Keratinocyte (primary cell): ENCODE measurements around the gene INPP4B.

Source experiments
- EZH2 ChIP-seq: IDR thresholded peaks from one replicate; pipeline ENCODE4 v1.6.1; 2012; ENCODE audit warnings: inconsistent platforms, mild to moderate bottlenecking, low read length, moderate library complexity
- TF ChIP-seq, protein P1 (sequence below), 3 experiments: IDR thresholded peaks in 1 of 3; conservative IDR thresholded peaks in 1 of 3; optimal IDR thresholded peaks in 1 of 3; 2 replicates in 2 of 3; 3 replicates in 1 of 3; pipeline versions ENCODE3 to v1.5.1; 2011; ENCODE audit warnings: low read length in 3 of 3, mild to moderate bottlenecking in 3 of 3, moderate library complexity in 2 of 3, control low read depth in 1 of 3, inconsistent platforms in 1 of 3; ENCODE audit not compliant: insufficient read depth in 2 of 3; ENCODE audit errors: extremely low read depth in 1 of 3

- TF ChIP-seq, protein P1, sequence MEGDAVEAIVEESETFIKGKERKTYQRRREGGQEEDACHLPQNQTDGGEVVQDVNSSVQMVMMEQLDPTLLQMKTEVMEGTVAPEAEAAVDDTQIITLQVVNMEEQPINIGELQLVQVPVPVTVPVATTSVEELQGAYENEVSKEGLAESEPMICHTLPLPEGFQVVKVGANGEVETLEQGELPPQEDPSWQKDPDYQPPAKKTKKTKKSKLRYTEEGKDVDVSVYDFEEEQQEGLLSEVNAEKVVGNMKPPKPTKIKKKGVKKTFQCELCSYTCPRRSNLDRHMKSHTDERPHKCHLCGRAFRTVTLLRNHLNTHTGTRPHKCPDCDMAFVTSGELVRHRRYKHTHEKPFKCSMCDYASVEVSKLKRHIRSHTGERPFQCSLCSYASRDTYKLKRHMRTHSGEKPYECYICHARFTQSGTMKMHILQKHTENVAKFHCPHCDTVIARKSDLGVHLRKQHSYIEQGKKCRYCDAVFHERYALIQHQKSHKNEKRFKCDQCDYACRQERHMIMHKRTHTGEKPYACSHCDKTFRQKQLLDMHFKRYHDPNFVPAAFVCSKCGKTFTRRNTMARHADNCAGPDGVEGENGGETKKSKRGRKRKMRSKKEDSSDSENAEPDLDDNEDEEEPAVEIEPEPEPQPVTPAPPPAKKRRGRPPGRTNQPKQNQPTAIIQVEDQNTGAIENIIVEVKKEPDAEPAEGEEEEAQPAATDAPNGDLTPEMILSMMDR (optimal IDR thresholded peaks at IDR 0.05 in 1 of 3, IDR thresholded peaks at IDR 0.05 in 1 of 3, conservative IDR thresholded peaks at IDR 0.05 in 1 of 3; ENCODE audit: extremely low read depth in 1 of 3, insufficient read depth in 2 of 3, low read length in 3 of 3) = no peak
- TF ChIP-seq EZH2 = no peak
Observed at GRCh38 chr4:142329313-142329712, 516.8 kb downstream of the INPP4B start.
